Activated T-helper 17 cell treated with anti-CD3 and anti-CD28 coated beads, Interleukin-2, amount 50 U/mL, for 72 hours (primary cell): ENCODE data around the gene TMEM254. TPM values are rescaled to one million over a fixed set of nuclear protein-coding genes. Genes with fewer than 3 reads are reported as not detected.
"Not testable (repeated sequence)": the region's sequence is repeated elsewhere in the genome, so short reads cannot be mapped to it uniquely, and the experiment has no call there.

Experiments used
- ATAC-seq: fragments of 150-1000 bp; cut with Tn5 transposase; replicated peaks from 2 replicates; pipeline ENCODE4 v1.10.0; 2021; ENCODE audit warnings: mild to moderate bottlenecking, moderate library complexity
- H3K27ac Mint-ChIP-seq: one replicate; pipeline ENCODE4 v1.8.0; 2022; ENCODE audit warnings: mixed read lengths
- H3K27me3 Mint-ChIP-seq: one replicate; pipeline ENCODE4 v1.8.0; 2022; ENCODE audit warnings: mixed read lengths
- H3K36me3 Mint-ChIP-seq: one replicate; pipeline ENCODE4 v1.8.0; 2022; ENCODE audit warnings: low read depth, mild to moderate bottlenecking, mixed read lengths
- H3K4me1 Mint-ChIP-seq: one replicate; pipeline ENCODE4 v1.8.0; 2022; ENCODE audit warnings: mixed read lengths
- H3K4me3 Mint-ChIP-seq: one replicate; pipeline ENCODE4 v1.8.0; 2022; ENCODE audit warnings: mild to moderate bottlenecking, mixed read lengths
- H3K9me3 Mint-ChIP-seq: one replicate; pipeline ENCODE4 v1.8.0; 2022; ENCODE audit warnings: mixed read lengths
- total RNA-seq, 2 donors: library from RNA; stranded (reverse); gene quantifications; one replicate each; pipeline ENCODE4 v1.2.3, GENCODE V29; 2022

TMEM254 gene
- total RNA-seq, 2 donors from 2014 or later: 8.4 to 8.5 TPM

DNA sequence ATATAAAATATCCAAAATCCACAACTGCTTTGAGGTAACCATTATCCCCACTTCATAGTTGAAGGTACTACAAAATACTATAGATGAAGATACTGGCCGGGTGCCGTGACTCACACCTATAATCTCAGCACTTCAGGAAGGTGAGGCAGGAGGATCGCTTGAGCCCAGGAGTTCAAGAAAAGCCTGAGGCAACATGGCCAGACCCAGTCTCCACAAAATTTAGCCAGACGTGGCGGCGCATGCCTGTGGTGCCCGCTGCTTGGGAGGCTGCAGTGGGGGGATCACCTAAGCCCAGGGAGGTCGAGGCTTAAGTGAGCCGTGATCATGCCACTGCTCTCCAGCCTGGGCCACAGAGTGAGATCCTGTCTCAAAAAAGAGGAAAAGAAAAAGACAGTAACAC lies 21.7 kb downstream of the TMEM254 start:
- Mint-ChIP-seq H3K27me3 (no peaks in the 10 kb centered on the region), H3K36me3 (no peaks in the 10 kb centered on the region), H3K27ac (no peak overlapping the region), H3K9me3 (no peaks in the 10 kb centered on the region), H3K4me3 (no peak overlapping the region), H3K4me1 (peaks cover 9% of the 10 kb centered on the region)
- no peak for ATAC-seq

DNA sequence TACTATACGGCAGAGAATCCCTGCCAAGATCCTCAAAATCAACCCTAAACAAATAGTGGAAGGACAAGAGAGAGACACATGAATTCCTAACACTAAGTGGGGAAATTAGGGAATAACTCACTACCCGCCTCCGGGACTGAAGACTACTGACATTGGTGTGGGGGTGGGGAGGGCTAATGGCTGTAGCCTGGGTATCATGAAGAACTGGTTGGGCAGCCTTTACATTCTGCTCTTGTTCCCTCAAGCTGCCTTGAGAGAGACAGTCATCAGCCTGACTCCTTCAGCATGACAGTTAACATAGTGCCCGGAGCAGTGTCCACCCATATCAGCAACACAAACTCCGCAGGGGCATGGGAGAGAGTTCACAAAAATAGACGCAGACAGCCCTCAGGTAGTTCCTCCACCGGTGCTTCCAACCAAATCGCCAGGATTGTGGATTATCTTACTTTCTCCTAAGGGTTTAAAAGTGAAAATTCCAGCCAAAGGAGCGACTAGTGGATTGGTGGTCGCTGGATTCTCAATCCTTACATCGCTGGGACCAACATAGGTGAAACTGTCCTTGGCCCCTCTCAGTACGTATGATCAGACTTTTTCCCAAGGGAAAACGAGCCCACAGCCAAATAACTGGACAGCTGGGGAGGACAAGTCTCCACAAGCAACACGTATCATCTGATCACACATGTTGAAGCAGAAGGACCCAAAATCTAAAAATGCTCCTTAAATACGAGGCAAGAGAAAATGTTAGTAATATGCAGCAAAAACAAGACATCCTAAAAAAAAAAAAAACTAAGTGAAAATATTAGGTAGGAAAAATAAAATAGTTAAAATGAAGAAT lies 22.6 kb downstream of the TMEM254 start:
- Mint-ChIP-seq H3K4me1 (peaks cover 9% of the 10 kb centered on the region), H3K4me3 (no peak overlapping the region), H3K36me3 (no peaks in the 10 kb centered on the region), H3K27ac (no peak overlapping the region), H3K27me3 (no peaks in the 10 kb centered on the region), H3K9me3 (no peaks in the 10 kb centered on the region)
- ATAC-seq: no peak

DNA sequence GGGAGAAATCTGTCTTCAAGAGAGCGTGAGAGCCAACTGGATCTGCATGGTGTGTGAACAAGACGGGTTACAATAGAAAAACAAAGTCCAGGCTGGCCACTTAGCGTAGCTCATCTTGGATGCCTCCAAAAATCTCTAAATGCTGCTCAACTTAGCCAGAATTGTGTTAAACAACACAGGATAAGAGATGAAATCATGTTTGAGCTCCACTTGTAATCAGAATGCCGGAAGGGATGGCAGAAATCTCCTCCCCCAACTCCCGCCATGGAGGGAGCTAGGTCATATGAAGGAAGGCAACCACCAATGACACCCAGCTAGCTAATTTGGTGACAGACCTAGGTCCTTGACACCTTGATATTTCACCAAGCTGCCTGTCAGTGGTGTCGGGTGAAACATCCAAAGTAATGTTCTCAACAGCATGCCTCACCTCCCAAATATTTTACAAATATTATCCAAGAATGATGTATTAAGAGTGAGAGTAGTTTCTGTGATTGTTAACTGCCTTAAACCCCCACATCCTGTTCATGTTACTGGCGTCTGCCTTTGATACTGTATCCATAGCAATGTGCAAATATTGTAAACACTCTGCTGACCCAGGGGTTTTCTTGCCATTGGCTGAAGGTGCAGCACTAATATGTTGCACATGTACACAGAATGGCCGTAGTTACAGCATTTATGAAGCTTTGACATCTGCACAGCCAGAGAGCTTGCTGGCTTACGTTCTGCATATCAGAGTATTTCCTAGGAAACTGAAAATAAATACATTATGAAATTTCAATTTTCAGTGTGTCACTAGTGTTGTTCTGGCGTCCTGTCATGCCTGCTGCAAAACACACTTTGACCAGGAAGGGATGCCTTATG lies 25.8 kb downstream of the TMEM254 start:
- peaks cover 5% of the 10 kb centered on the region for H3K9me3 Mint-ChIP-seq
- H3K4me3 Mint-ChIP-seq: peak overlapping the region; percentile 16
- no peaks in the 10 kb centered on the region for H3K27me3 Mint-ChIP-seq
- peak; percentile 80 for ATAC-seq
- no peaks in the 10 kb centered on the region for H3K36me3 Mint-ChIP-seq
- H3K27ac Mint-ChIP-seq: peak overlapping the region; percentile 28
- peaks cover 9% of the 10 kb centered on the region for H3K4me1 Mint-ChIP-seq

DNA sequence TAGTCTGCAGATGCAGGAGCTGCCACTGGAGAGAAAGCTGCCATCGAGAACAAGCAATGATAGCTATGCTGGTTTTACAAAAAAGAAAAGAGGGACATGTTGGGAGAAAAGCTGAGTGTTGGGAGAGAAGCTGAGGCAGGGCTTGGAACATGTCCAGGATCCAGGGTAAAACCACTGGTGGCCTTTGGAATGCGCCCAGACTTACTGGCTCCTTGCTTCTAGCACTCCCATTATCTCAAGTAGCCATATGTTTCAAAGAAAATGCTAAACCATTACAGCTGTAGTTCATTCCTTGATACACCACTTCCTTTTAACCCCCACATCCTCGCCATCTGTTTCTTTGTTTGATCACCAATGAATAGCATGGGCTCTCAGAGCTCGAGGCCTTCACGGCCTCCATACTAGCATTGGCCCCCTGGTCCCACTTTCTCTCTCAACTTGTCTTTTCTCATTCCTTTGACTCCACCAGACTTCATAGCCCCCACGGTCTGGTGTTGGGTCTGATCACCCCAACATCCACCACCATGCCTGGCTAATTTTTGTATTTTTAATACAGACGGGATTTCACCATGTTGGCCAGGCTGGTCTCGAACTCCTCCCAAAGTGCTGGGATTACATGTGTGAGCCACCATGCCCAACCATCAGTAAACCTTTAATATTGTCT lies 30.2 kb downstream of the TMEM254 start:
- ATAC-seq: no peak
- H3K4me3 Mint-ChIP-seq: no peak overlapping the region
- no peak overlapping the region for H3K27ac Mint-ChIP-seq
- H3K27me3 Mint-ChIP-seq: no peaks in the 10 kb centered on the region
- peaks cover 16% of the 10 kb centered on the region for H3K4me1 Mint-ChIP-seq
- H3K36me3 Mint-ChIP-seq: no peaks in the 10 kb centered on the region
- peaks cover 5% of the 10 kb centered on the region for H3K9me3 Mint-ChIP-seq

DNA sequence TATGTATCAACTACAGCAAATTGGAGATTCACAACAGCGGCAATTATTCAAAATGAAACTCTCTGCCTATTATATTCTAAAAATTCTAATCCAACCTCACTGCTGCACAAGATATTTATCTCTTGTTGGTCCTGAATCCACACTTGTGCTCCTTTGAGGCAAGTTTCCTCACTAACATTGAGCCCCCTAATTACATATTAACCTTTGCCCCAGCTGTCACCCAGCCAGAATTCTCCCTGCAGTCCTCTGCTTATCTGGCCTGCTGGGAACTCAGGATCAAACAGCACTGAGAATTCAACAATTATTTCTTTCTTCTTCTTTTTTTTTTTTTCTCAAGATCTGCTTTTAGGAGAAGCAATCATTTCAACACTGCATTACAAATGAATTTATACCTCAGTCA lies 32.5 kb downstream of the TMEM254 start:
- peak overlapping the region; percentile 63 for H3K4me3 Mint-ChIP-seq
- peak overlapping the region; percentile 78 for H3K27ac Mint-ChIP-seq
- H3K36me3 Mint-ChIP-seq: no peaks in the 10 kb centered on the region
- ATAC-seq: peak; percentile 7
- peaks cover 7% of the 10 kb centered on the region for H3K4me1 Mint-ChIP-seq
- no peaks in the 10 kb centered on the region for H3K27me3 Mint-ChIP-seq
- H3K9me3 Mint-ChIP-seq: peaks cover 5% of the 10 kb centered on the region

DNA sequence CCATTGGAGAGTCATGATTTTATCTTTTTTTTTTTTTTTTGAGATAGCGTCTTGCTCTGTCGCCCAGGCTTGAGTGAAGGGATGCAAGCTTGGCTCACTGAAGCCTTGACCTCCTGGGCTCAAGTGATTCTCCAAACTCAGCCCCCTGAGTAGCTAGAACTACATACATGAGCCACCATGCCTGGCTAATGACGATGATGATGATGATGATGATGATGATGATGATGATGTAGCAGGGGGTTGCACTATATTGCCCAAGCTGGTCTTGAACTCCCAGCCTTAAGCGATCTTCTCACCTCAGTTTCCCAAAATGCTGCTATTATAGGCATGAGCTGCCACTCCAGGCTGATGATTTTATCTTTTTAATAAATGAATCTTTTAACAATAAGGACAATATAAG lies 40.2 kb downstream of the TMEM254 start:
- Mint-ChIP-seq H3K4me3 (no peak overlapping the region), H3K4me1 (no peaks in the 10 kb centered on the region), H3K27ac (no peak overlapping the region), H3K36me3 (no peaks in the 10 kb centered on the region), H3K9me3 (no peaks in the 10 kb centered on the region), H3K27me3 (peaks cover 16% of the 10 kb centered on the region)
- ATAC-seq: no peak

DNA sequence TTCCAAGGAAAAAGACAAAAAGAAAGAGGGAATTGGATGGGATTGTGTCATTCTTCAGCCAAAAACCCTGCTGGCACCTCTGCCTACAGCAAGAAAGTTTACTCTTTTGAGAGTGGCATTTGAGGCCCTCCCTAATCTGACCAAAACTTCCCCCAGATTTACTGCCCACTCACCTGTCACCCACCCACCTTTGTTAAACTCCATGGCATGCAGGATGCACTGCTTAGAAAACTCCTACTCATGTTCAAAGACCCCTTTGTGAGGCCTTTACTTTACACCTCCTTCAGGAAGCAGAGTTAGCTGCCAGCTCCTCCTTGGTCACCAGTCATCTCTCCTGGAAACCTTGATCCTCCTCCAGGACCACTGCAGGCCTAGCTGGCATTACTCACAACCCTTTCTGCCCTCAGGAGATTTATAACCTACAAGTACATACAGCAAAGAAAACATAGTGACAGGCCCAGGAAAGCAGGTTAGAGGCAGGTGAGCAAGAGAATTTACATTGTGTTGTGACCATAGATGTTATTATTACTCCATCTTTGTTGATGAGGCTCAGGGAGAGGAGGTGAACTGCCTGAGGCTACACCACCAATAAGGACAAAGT lies 43.7 kb downstream of the TMEM254 start:
- H3K9me3 Mint-ChIP-seq: no peaks in the 10 kb centered on the region
- H3K36me3 Mint-ChIP-seq: no peaks in the 10 kb centered on the region
- ATAC-seq: no peak
- H3K4me1 Mint-ChIP-seq: no peaks in the 10 kb centered on the region
- no peak overlapping the region for H3K27ac Mint-ChIP-seq
- H3K4me3 Mint-ChIP-seq: no peak overlapping the region
- H3K27me3 Mint-ChIP-seq: peaks cover 16% of the 10 kb centered on the region

DNA sequence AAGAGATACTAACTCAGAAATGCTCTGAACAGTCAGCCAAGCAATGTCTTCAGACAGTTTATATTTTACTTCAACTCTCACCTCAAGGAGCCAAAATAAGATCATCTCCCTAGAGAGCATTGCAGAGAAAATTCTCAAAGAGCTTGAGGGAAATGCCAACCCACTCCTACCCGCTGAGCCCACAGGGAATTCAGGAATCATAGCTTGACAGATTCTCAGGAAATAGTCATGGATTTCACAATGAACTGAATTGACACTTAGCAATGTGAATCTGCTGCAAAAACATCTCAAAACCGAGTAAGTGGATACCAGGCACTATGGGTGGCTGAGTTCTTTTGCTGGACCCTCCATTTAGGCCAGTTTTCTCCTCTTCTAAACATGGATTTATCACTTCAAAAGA lies 44.3 kb downstream of the TMEM254 start:
- peaks cover 16% of the 10 kb centered on the region for H3K27me3 Mint-ChIP-seq
- H3K36me3 Mint-ChIP-seq: no peaks in the 10 kb centered on the region
- H3K27ac Mint-ChIP-seq: no peak overlapping the region
- ATAC-seq: no peak
- no peaks in the 10 kb centered on the region for H3K9me3 Mint-ChIP-seq
- H3K4me1 Mint-ChIP-seq: no peaks in the 10 kb centered on the region
- H3K4me3 Mint-ChIP-seq: no peak overlapping the region

DNA sequence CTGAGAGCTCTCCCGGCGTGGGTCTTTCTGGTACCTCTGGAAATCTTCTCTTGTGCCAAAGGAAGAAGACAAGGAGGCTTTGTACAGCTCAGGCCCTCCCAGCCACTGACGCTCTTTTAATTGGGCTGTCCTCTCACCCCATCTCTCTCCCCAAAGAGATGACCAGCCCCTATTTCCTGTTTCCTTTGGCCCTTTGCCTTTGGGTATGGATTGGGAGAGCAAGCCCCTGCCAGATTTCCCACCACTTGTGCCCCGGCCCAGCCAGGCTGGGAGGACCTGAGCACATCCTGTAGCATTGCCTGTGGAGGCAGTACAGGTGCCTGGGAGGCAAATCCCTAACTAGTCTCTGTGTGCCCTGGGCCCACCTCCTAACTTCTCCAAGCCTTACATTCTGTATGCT lies 48.4 kb downstream of the TMEM254 start:
- Mint-ChIP-seq H3K36me3 (no peaks in the 10 kb centered on the region), H3K4me1 (no peaks in the 10 kb centered on the region), H3K27me3 (peaks cover 8% of the 10 kb centered on the region), H3K27ac (peak overlapping the region; percentile 11), H3K4me3 (no peak overlapping the region), H3K9me3 (no peaks in the 10 kb centered on the region)
- ATAC-seq: no peak

DNA sequence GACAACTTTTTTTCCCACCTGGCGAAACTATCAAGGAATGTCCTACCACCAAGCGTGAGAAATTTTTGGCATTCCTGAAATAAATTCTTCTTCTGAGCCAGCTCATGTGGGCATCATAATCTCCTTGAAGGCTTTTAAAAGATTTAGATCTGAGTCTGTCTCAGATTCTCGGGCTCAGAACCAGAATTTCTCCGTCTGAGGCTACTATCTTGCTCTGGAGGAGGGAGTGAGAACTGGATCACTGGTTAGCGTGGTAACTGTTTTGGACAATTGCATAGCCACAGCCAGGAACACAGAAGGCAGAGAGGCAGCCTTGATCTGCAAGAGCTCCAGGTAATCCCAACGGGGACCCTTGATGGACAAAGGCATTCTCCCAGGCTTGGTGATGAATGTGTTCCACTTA lies 53.0 kb downstream of the TMEM254 start:
- no peak for ATAC-seq
- Mint-ChIP-seq H3K36me3 (no peaks in the 10 kb centered on the region), H3K4me3 (no peak overlapping the region), H3K4me1 (peaks cover 6% of the 10 kb centered on the region), H3K9me3 (no peaks in the 10 kb centered on the region), H3K27ac (no peak overlapping the region), H3K27me3 (peaks cover 22% of the 10 kb centered on the region)

DNA sequence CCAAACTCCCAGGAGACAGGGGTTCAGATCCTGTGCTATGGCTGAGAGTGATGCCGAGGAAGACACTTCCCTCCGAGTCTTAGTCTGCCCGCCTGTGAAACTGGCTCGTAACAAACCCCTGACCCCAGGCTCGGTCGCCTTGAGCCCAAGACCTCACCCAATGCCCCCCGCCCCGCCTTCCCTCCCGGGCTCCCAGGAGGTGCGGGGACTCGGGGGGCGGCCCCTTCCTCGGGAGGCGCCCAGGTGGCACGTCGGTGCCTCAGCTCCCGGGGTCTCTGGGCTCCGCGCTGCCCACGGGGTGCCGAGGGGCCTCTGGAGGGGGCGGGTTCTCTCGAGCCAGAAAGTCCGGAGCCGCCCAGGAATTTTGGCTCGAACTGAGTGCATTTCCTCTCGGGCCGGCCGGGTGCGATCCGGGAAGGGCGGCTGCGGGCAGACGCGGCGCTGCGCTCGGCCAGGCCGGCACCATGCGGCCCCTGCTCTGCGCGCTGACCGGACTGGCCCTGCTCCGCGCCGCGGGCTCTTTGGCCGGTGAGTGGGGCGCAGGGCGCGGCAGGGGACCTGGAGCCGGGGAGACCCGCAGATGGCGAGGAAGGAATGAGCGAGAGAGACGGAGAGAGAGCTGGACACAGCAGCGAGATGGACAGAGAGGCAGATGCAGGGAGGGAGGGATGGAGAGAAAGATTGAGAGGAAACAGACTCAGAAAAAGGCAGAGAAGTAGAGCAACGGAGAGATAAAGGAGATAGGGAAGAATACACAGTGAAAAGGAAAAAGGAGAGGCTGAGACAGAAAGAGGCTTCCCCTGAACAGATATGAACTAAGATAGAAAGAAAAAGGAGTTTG lies 54.1 kb downstream of the TMEM254 start, which contains the start of gene PLAC9:
Gene PLAC9 (plus strand): TSS at position 432 of the 841 bp plus-strand sequence. CDS start 33 bp downstream, at position 465.
- ATAC-seq: no peak
- Mint-ChIP-seq H3K36me3 (no peaks in the 10 kb centered on the region), H3K9me3 (no peaks in the 10 kb centered on the region)

DNA sequence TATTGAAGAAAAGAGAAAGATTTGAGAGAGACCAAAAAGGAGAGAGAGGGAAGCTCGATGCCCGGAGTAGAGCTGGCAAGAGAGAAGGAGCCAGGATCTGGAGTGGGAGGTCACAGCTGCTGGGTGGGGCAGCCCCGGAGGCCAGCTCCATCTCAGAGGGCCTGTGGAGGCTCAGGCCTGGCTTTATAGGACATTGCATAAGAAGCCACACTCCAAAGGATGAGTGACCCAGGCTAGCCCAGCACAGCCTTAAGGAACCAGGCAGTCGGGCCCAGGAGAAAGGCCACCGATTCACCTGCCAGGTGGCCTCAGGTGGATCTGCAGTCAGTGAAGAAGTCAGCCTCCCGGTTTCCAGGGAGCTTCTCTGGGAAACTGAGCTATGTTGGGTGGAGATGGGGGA lies 54.7 kb downstream of the TMEM254 start:
- Mint-ChIP-seq H3K4me3 (peak overlapping the region; percentile 3), H3K9me3 (no peaks in the 10 kb centered on the region), H3K4me1 (peaks cover 6% of the 10 kb centered on the region), H3K36me3 (no peaks in the 10 kb centered on the region), H3K27ac (no peak overlapping the region), H3K27me3 (peaks cover 24% of the 10 kb centered on the region)
- ATAC-seq: no peak

More for the DNA sequence above, 54.1 kb downstream of the TMEM254 start, which contains the start of gene PLAC9:
- H3K4me3 Mint-ChIP-seq: peak within 1 kb of the TSS; percentile 3
- no peak within 1 kb of the TSS for H3K27ac Mint-ChIP-seq
- H3K4me1 Mint-ChIP-seq: peaks cover 6% of the 10 kb centered on the region
- H3K27me3 Mint-ChIP-seq: peaks cover 22% of the 10 kb centered on the region

DNA sequence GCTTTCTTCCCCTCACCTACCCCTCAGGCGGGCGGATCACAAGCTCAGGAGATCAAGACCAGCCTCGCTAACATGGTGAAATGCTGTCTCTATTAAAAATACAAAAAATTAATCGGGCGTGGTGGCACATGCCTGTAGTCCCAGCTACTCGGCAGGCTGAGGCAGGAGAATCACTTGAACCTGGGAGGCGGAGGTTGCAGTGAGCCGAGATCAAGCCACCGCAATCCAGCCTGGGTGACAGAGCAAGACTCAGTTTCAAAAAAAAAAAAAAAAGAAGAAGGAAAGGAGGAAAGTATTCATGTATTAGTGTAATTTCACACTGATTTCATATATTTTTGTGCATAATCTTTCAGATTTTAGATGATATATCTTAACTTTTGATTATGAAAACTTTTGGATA lies 55.2 kb downstream of the TMEM254 start:
- not testable (repeated sequence) for H3K36me3 Mint-ChIP-seq, ATAC-seq, H3K4me3 Mint-ChIP-seq, H3K4me1 Mint-ChIP-seq, H3K9me3 Mint-ChIP-seq, H3K27ac Mint-ChIP-seq
- H3K27me3 Mint-ChIP-seq: peaks cover 26% of the 10 kb centered on the region
